ENCODE data around the gene WDR70.
"Not testable (repeated sequence)": the region's sequence is repeated elsewhere in the genome, so short reads cannot be mapped to it uniquely, and the experiment has no call there.

WDR70 gene

DNA sequence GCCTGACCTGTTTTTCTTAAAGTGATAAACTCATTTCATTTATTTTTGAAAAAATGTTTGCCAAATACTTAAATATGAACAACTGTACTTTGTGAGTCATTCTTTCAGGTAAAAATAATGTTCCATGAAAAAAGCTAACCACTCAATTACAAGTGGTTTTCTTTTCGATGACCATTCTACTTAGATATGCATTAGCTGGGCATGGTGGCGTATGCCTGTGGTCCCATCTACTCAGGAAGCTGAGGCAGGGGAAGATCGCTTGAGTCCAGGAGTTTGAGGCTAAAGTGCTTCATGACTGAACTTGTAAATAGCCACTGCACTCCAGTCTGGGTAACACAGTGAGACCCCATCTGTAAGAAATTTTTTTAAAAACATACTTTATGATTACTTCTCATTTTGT, 4.0 kb upstream of the WDR70 start:
- ATAC-seq: no peak

DNA sequence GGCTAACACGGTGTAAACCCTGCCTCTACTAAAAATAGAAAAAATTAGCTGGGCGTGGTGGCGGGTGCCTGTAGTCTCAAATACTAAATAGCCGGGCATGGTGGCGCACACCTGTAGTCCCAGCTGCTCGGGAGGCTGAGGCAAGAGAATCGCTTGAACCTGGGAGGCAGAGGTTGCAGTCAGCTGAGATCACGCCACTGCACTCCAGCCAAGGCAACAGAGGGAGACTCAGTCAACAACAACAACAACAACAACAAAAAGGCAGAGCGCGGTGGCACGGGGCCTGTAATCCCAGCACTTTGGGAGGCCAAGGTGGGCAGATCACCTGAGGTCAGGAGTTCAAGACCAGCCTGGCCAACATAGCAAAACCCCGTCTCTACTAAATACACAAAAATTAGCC, 1.1 kb upstream of the WDR70 start:
- not testable (repeated sequence) for ATAC-seq

More for the DNA sequence above, 4.0 kb upstream of the WDR70 start:
- TF ChIP-seq GLIS3 (CRISPR knock-in tag; IDR thresholded peaks at IDR 0.05) (no peak), ESRRG (CRISPR knock-in tag; IDR thresholded peaks at IDR 0.05) (no peak), PPARA (CRISPR knock-in tag; IDR thresholded peaks at IDR 0.05; ENCODE audit: borderline replicate concordance) (no peak), TOX (CRISPR knock-in tag; IDR thresholded peaks at IDR 0.05; ENCODE audit: borderline replicate concordance) (no peak), ZC3H10 (CRISPR knock-in tag; IDR thresholded peaks at IDR 0.05) (no peak), ZNF70 (CRISPR knock-in tag; IDR thresholded peaks at IDR 0.05) (no peak), ZFP30 (CRISPR knock-in tag; IDR thresholded peaks at IDR 0.05) (no peak)
- TF ChIP-seq, protein P1, sequence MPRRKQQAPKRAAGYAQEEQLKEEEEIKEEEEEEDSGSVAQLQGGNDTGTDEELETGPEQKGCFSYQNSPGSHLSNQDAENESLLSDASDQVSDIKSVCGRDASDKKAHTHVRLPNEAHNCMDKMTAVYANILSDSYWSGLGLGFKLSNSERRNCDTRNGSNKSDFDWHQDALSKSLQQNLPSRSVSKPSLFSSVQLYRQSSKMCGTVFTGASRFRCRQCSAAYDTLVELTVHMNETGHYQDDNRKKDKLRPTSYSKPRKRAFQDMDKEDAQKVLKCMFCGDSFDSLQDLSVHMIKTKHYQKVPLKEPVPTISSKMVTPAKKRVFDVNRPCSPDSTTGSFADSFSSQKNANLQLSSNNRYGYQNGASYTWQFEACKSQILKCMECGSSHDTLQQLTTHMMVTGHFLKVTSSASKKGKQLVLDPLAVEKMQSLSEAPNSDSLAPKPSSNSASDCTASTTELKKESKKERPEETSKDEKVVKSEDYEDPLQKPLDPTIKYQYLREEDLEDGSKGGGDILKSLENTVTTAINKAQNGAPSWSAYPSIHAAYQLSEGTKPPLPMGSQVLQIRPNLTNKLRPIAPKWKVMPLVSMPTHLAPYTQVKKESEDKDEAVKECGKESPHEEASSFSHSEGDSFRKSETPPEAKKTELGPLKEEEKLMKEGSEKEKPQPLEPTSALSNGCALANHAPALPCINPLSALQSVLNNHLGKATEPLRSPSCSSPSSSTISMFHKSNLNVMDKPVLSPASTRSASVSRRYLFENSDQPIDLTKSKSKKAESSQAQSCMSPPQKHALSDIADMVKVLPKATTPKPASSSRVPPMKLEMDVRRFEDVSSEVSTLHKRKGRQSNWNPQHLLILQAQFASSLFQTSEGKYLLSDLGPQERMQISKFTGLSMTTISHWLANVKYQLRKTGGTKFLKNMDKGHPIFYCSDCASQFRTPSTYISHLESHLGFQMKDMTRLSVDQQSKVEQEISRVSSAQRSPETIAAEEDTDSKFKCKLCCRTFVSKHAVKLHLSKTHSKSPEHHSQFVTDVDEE (CRISPR knock-in tag; IDR thresholded peaks at IDR 0.05): no peak

DNA sequence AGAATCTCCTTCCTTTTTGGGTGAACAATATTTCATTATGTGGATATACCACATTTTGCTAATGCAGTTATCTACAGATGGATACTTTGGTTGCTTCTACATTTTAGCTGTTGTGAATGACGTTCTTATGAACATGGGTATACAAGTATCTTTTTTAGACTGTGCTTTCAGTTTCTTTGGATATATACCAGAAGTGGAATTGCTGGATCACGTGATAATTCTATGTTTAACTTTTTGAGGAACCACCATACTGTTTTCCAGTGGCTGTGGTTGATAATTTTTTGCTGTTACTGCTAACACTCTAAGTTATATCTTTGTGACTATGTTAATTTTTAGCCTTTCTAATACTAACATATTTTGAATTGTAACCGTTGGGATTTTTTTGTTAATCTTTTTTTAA, 12.5 kb downstream of the WDR70 start:
- ATAC-seq: no peak

DNA sequence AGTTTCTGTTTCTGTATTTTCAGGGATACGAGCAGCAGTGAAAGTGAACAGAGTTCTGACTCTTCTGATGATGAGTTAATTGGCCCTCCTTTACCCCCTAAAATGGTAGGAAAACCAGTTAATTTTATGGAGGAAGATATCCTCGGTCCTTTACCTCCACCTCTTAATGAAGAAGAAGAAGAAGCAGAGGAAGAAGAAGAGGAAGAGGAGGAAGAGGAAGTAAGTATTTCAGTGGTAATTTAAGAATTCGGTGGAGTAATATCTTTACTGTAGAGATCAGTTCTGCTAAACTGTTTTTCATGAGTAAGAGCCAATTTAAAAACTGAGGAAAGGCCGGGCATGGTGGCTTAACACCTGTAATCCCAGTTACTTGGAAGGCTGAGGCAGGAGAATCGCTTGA, 17.2 kb downstream of the WDR70 start:
- TF ChIP-seq RARB (CRISPR knock-in tag; IDR thresholded peaks at IDR 0.05) (no peak), ZFP30 (CRISPR knock-in tag; IDR thresholded peaks at IDR 0.05) (no peak), ZFP3 (CRISPR knock-in tag; IDR thresholded peaks at IDR 0.05) (no peak), SNAI2 (CRISPR knock-in tag; IDR thresholded peaks at IDR 0.05) (no peak), BACH2 (CRISPR knock-in tag; IDR thresholded peaks at IDR 0.05; ENCODE audit: borderline replicate concordance) (no peak), ZNF565 (CRISPR knock-in tag; conservative IDR thresholded peaks at IDR 0.05; ENCODE audit: low read depth) (no peak), CSDC2 (CRISPR knock-in tag; IDR thresholded peaks at IDR 0.05) (no peak), TCF4 (CRISPR knock-in tag; IDR thresholded peaks at IDR 0.05; ENCODE audit: borderline replicate concordance) (no peak), PPARA (CRISPR knock-in tag; IDR thresholded peaks at IDR 0.05; ENCODE audit: borderline replicate concordance) (no peak), ARNTL (CRISPR knock-in tag; IDR thresholded peaks at IDR 0.05; ENCODE audit: borderline replicate concordance, low read depth) (no peak), ESRRG (CRISPR knock-in tag; IDR thresholded peaks at IDR 0.05) (no peak)
- TF ChIP-seq, protein P2, sequence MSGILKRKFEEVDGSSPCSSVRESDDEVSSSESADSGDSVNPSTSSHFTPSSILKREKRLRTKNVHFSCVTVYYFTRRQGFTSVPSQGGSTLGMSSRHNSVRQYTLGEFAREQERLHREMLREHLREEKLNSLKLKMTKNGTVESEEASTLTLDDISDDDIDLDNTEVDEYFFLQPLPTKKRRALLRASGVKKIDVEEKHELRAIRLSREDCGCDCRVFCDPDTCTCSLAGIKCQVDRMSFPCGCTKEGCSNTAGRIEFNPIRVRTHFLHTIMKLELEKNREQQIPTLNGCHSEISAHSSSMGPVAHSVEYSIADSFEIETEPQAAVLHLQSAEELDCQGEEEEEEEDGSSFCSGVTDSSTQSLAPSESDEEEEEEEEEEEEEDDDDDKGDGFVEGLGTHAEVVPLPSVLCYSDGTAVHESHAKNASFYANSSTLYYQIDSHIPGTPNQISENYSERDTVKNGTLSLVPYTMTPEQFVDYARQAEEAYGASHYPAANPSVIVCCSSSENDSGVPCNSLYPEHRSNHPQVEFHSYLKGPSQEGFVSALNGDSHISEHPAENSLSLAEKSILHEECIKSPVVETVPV (CRISPR knock-in tag; IDR thresholded peaks at IDR 0.05): no peak
- TF ChIP-seq, protein P3, sequence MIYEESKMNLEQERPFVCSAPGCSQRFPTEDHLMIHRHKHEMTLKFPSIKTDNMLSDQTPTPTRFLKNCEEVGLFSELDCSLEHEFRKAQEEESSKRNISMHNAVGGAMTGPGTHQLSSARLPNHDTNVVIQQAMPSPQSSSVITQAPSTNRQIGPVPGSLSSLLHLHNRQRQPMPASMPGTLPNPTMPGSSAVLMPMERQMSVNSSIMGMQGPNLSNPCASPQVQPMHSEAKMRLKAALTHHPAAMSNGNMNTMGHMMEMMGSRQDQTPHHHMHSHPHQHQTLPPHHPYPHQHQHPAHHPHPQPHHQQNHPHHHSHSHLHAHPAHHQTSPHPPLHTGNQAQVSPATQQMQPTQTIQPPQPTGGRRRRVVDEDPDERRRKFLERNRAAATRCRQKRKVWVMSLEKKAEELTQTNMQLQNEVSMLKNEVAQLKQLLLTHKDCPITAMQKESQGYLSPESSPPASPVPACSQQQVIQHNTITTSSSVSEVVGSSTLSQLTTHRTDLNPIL (CRISPR knock-in tag; IDR thresholded peaks at IDR 0.05; ENCODE audit: low read depth): no peak
- TF ChIP-seq, protein P1 (CRISPR knock-in tag; IDR thresholded peaks at IDR 0.05): no peak
- ATAC-seq: no peak

More for the DNA sequence above, 12.5 kb downstream of the WDR70 start:
- no peak for TF ChIP-seq SNAI2 (CRISPR knock-in tag; IDR thresholded peaks at IDR 0.05)
- no peak for TF ChIP-seq ZC3H10 (CRISPR knock-in tag; IDR thresholded peaks at IDR 0.05)
- no peak for TF ChIP-seq PPARA (CRISPR knock-in tag; IDR thresholded peaks at IDR 0.05; ENCODE audit: borderline replicate concordance)
- TF ChIP-seq, protein P2 (CRISPR knock-in tag; IDR thresholded peaks at IDR 0.05): no peak
- TF ChIP-seq TOX (CRISPR knock-in tag; IDR thresholded peaks at IDR 0.05; ENCODE audit: borderline replicate concordance): no peak
- no peak for TF ChIP-seq ZNF8 (CRISPR knock-in tag; IDR thresholded peaks at IDR 0.05)
- no peak for TF ChIP-seq BACH2 (CRISPR knock-in tag; IDR thresholded peaks at IDR 0.05; ENCODE audit: borderline replicate concordance)
- no peak for TF ChIP-seq ESRRG (CRISPR knock-in tag; IDR thresholded peaks at IDR 0.05)
- no peak for TF ChIP-seq CSDC2 (CRISPR knock-in tag; IDR thresholded peaks at IDR 0.05)
- no peak for TF ChIP-seq ZNF565 (CRISPR knock-in tag; conservative IDR thresholded peaks at IDR 0.05; ENCODE audit: low read depth)
- no peak for TF ChIP-seq TCF4 (CRISPR knock-in tag; IDR thresholded peaks at IDR 0.05; ENCODE audit: borderline replicate concordance)
- TF ChIP-seq, protein P3 (CRISPR knock-in tag; IDR thresholded peaks at IDR 0.05; ENCODE audit: low read depth): no peak
- TF ChIP-seq GLIS3 (CRISPR knock-in tag; IDR thresholded peaks at IDR 0.05): no peak
- no peak for TF ChIP-seq RARB (CRISPR knock-in tag; IDR thresholded peaks at IDR 0.05)
- no peak for TF ChIP-seq ZFP3 (CRISPR knock-in tag; IDR thresholded peaks at IDR 0.05)
- TF ChIP-seq ZNF70 (CRISPR knock-in tag; IDR thresholded peaks at IDR 0.05): no peak
